DND-41 (cell line): ENCODE results near the gene IGSF8.

Experiments used
- ATAC-seq: fragments of 200-7000 bp; cut with Tn5 transposase; 3 replicates; pipeline ENCODE4 v1.9.1; 2021; ENCODE audit warnings: low read depth; ENCODE audit not compliant: insufficient read depth
- DNase-seq: peaks from one replicate; pipeline ENCODE4 v3.0.0-alpha.2; 2020
- H2AFZ ChIP-seq: 2 replicates; pipeline ENCODE4 v1.6.0; 2012; ENCODE audit warnings: low read depth, low read length
- H3K27ac ChIP-seq: 2 replicates; pipeline ENCODE4 v1.5.1; 2012; ENCODE audit warnings: low read length, inconsistent platforms
- H3K27me3 ChIP-seq: fragments of 200-600 bp; sonication (generic); 2 replicates; pipeline ENCODE4 v1.6.0; 2012; ENCODE audit warnings: low read length, mild to moderate bottlenecking, inconsistent platforms; ENCODE audit not compliant: insufficient read depth, poor library complexity
- H3K36me3 ChIP-seq: 2 replicates; pipeline ENCODE4 v1.5.1; 2012; ENCODE audit warnings: low read length, inconsistent platforms; ENCODE audit not compliant: insufficient read depth
- H3K4me1 ChIP-seq: 2 replicates; pipeline ENCODE4 v1.5.1; 2012; ENCODE audit warnings: mild to moderate bottlenecking, low read length; ENCODE audit not compliant: insufficient read depth
- H3K4me2 ChIP-seq: 2 replicates; pipeline ENCODE4 v1.6.0; 2012; ENCODE audit warnings: mild to moderate bottlenecking, moderate library complexity, low read length, inconsistent platforms; ENCODE audit not compliant: insufficient read depth
- H3K4me3 ChIP-seq, 2 experiments: fragments of 200-600 bp in 1 of 2; shearing (Covaris generic) in 1 of 2; 2 replicates each; pipeline ENCODE4 v1.5.1; 2012 to 2016; ENCODE audit warnings: inconsistent platforms in 2 of 2, low read length in 2 of 2, mild to moderate bottlenecking in 2 of 2, low read depth in 1 of 2, moderate library complexity in 1 of 2
- H3K79me2 ChIP-seq: 2 replicates; pipeline ENCODE4 v1.6.0; 2012; ENCODE audit warnings: low read length, inconsistent platforms; ENCODE audit not compliant: insufficient read depth
- H3K9ac ChIP-seq: 2 replicates; pipeline ENCODE4 v1.6.0; 2012; ENCODE audit warnings: low read depth, mild to moderate bottlenecking, inconsistent platforms, low read length, moderate library complexity
- H3K9me3 ChIP-seq: 2 replicates; pipeline ENCODE4 v1.5.1; 2012; ENCODE audit warnings: low read length, moderate library complexity, mild to moderate bottlenecking, inconsistent platforms; ENCODE audit not compliant: insufficient read depth, severe bottlenecking
- H4K20me1 ChIP-seq: 2 replicates; pipeline ENCODE4 v1.6.0; 2012; ENCODE audit warnings: low read length; ENCODE audit not compliant: insufficient read depth
- EZH2 ChIP-seq: IDR thresholded peaks from 3 replicates; pipeline ENCODE4 v1.6.1; 2012; ENCODE audit warnings: borderline replicate concordance, low read depth, mild to moderate bottlenecking, moderate library complexity, low read length, inconsistent platforms; ENCODE audit not compliant: severe bottlenecking
- TF ChIP-seq, protein P1 (sequence below): IDR thresholded peaks from 2 replicates; pipeline ENCODE4 v1.5.1; 2012; ENCODE audit warnings: borderline replicate concordance, low read length, moderate library complexity, mild to moderate bottlenecking; ENCODE audit not compliant: poor library complexity, severe bottlenecking; ENCODE audit errors: extremely low read depth

The IGSF8 gene

DNA sequence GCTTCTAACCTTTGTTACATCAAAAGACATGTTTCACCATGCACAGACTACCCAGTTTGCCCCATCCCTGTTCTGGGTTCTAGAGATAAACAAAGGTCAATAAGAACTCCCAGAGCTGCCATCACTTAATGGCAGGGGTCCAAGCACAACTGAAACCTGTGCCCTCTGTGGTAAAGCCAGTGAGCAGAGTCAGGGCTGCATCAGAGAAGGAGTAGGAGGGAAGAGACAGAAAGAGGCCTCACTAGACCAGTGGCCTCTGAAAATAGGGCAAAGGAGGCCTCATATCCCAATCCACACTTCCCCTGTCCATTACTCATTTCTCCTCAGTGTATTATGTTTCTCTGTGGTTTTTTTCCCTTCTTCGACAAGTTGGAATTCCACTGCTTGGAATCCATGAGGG lies 27.3 kb upstream of the IGSF8 start:
- TF ChIP-seq, protein P1, sequence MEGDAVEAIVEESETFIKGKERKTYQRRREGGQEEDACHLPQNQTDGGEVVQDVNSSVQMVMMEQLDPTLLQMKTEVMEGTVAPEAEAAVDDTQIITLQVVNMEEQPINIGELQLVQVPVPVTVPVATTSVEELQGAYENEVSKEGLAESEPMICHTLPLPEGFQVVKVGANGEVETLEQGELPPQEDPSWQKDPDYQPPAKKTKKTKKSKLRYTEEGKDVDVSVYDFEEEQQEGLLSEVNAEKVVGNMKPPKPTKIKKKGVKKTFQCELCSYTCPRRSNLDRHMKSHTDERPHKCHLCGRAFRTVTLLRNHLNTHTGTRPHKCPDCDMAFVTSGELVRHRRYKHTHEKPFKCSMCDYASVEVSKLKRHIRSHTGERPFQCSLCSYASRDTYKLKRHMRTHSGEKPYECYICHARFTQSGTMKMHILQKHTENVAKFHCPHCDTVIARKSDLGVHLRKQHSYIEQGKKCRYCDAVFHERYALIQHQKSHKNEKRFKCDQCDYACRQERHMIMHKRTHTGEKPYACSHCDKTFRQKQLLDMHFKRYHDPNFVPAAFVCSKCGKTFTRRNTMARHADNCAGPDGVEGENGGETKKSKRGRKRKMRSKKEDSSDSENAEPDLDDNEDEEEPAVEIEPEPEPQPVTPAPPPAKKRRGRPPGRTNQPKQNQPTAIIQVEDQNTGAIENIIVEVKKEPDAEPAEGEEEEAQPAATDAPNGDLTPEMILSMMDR: no peak
- TF ChIP-seq EZH2: no peak

DNA sequence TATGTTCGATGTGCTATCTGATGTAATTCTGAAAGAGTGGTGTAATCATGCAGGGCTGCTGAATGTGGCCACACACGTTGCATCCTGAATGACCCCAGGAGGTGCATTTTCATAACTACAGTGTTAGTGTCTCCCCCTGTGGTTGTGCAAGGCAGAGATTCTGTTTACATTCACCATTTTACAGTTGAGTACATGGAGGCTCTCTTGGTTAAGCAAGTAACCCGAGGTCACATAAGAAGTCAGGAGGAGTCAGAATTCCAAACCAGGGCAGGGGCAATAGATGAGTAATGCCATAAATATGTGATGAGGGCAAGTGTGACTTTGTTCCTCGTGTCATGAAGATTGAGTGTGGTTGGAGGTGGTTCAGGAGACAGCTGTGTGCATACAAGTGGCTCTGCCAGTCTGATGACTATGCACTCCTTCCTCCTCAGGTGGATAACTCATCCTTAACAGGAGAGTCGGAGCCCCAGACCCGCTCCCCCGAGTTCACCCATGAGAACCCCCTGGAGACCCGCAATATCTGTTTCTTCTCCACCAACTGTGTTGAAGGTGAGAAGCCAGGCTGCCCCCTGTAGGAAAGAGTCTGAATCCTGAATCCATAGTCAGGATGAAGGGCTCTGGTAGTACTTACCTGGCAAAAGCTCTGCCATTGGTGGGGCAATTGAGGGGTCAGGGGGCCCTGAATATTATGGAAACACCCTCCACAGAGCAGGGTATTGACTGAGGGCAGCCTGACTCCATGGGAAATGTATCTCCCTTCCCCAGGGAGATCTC lies 26.5 kb upstream of the IGSF8 start:
- Histone ChIP-seq H3K27ac (no peak overlapping the region), H3K79me2 (no peaks in the 10 kb centered on the region), H3K4me1 (no peaks in the 10 kb centered on the region), H3K36me3 (no peaks in the 10 kb centered on the region), H4K20me1 (no peaks in the 10 kb centered on the region), H3K27me3 (peaks cover 14% of the 10 kb centered on the region), H3K4me3 (no peak overlapping the region), H2AFZ (no peak overlapping the region), H3K9ac (no peak overlapping the region), H3K4me2 (no peak overlapping the region), H3K9me3 (no peaks in the 10 kb centered on the region)
- TF ChIP-seq EZH2: no peak
- TF ChIP-seq, protein P1: no peak
- ATAC-seq: no peak
- no peak for DNase-seq

More for the DNA sequence above, 27.3 kb upstream of the IGSF8 start:
- H3K27me3 ChIP-seq: peaks cover 14% of the 10 kb centered on the region
- no peak for ATAC-seq
- no peaks in the 10 kb centered on the region for H3K36me3 ChIP-seq
- H3K9ac ChIP-seq: no peak overlapping the region
- no peaks in the 10 kb centered on the region for H3K79me2 ChIP-seq
- H3K4me3 ChIP-seq: no peak overlapping the region
- H4K20me1 ChIP-seq: no peaks in the 10 kb centered on the region
- no peak for DNase-seq
- H3K4me1 ChIP-seq: no peaks in the 10 kb centered on the region
- no peaks in the 10 kb centered on the region for H3K9me3 ChIP-seq
- no peak overlapping the region for H3K4me2 ChIP-seq
- H2AFZ ChIP-seq: no peak overlapping the region
- no peak overlapping the region for H3K27ac ChIP-seq

DNA sequence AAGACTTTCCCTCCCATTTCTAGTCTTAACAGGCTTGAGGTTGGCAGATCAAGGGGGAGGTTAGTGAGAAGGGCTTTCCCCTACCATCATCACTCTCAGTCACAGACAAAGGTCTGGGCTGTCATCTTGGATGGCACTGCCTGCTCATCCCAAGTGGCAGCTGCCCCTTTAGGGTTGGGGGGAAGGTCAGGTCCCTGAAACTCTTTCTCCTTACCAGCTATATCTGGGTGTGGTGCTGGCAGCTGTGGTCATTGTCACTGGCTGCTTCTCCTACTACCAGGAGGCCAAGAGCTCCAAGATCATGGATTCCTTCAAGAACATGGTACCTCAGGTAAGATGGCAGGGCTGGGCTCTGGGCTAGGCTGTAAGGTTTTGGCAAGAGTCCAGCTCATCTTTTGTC lies 25.3 kb upstream of the IGSF8 start:
- Histone ChIP-seq H4K20me1 (no peaks in the 10 kb centered on the region), H3K9me3 (no peaks in the 10 kb centered on the region), H2AFZ (no peak overlapping the region), H3K27ac (no peak overlapping the region), H3K27me3 (peaks cover 15% of the 10 kb centered on the region), H3K36me3 (no peaks in the 10 kb centered on the region), H3K4me2 (no peak overlapping the region), H3K79me2 (no peaks in the 10 kb centered on the region), H3K9ac (no peak overlapping the region), H3K4me3 (no peak overlapping the region), H3K4me1 (no peaks in the 10 kb centered on the region)
- ATAC-seq: no peak
- DNase-seq: no peak
- no peak for TF ChIP-seq EZH2
- TF ChIP-seq, protein P1: no peak
